Sciatic nerve (tissue), 2 donors: ENCODE results near the gene RBFA. TPM values are rescaled to one million over a fixed set of nuclear protein-coding genes. Genes with fewer than 3 reads are reported as not detected.
A peak's percentile ranks its signal among the peaks of the same experiment; 100 is the strongest.
"Not testable (repeated sequence)": the region's sequence is repeated elsewhere in the genome, so short reads cannot be mapped to it uniquely, and the experiment has no call there.

ENCODE experiments used
- ATAC-seq: fragments of 200-7000 bp; cut with Tn5 transposase; one replicate; pipeline ENCODE4 v1.9.1; 2020; ENCODE audit warnings: mild to moderate bottlenecking, moderate library complexity
- DNase-seq: peaks from one replicate; pipeline ENCODE4 v3.0.0-alpha.2; 2020; ENCODE audit warnings: low spot score
- intact Hi-C: fragments of 100-400 bp; cut with DNase I; formaldehyde crosslinking; loops from one replicate; pipeline ENCODE4 v1.14.2; 2022
- total RNA-seq: library from RNA; stranded (reverse); fragmentation: NEBNext Ultra II Directional; extraction: Animal tissue kit (Norgen Biotek cat#: 25700); gene quantifications from one replicate; pipeline ENCODE4 v1.2.1, GENCODE V29; 2021
- donor health status: DM: no; HTN: no; CAD: no.
- donor health status: DM: no; HTN: no; CAD: no.

Gene RBFA
- total RNA-seq: 23.8 TPM

- ATAC-seq (peak; percentile 97), DNase-seq (peak; percentile 100)
- intact Hi-C loops: no loop called here
Observed at GRCh38 chr18:80034068-80034851, at the start of gene RBFA. Gene RBFA (plus strand): TSS chr18:80034434. CDS start chr18:80034496, 62 bp downstream.

- no peak for DNase-seq
- intact Hi-C loops: no loop called here
- ATAC-seq: no peak
Observed at GRCh38 chr18:79985172-79985571, 49.1 kb upstream of the RBFA start.

- no peak for DNase-seq
- intact Hi-C loops: no loop called here
- ATAC-seq: no peak
Observed at GRCh38 chr18:79986726-79987125, 47.5 kb upstream of the RBFA start.

GRCh38 chr18:79987566-79987965 is 46.7 kb upstream of the RBFA start:
- intact Hi-C loops: no loop called here
- ATAC-seq (no peak), DNase-seq (no peak)

GRCh38 chr18:79988071-79988450 is 46.2 kb upstream of the RBFA start:
- DNase-seq (peak; percentile 79), ATAC-seq (peak; percentile 65)
- intact Hi-C loops: no loop called here

GRCh38 chr18:79988451-79989194 is 45.6 kb upstream of the RBFA start, which contains the start of gene TXNL4A:
Gene TXNL4A (minus strand): TSS chr18:79988563. CDS start chr18:79988392, 171 bp downstream.
- ATAC-seq: peak; percentile 98
- intact Hi-C loops: no loop called here
- DNase-seq: peak; percentile 91

- DNase-seq: peak; percentile 69
- intact Hi-C loops: no loop called here
- peak; percentile 18 for ATAC-seq
Observed at GRCh38 chr18:79989195-79989497, 45.1 kb upstream of the RBFA start.

- intact Hi-C loops: no loop called here
Observed at GRCh38 chr18:79991494-79991893, 42.7 kb upstream of the RBFA start.

GRCh38 chr18:79999701-80000100 is 34.5 kb upstream of the RBFA start:
- intact Hi-C loops, DNase-seq, ATAC-seq: not testable (repeated sequence)

More at GRCh38 chr18:79991494-79991893, 42.7 kb upstream of the RBFA start:
- DNase-seq (no peak), ATAC-seq (no peak)

GRCh38 chr18:80000877-80001276 is 33.4 kb upstream of the RBFA start:
- DNase-seq (no peak), ATAC-seq (no peak)
- intact Hi-C loops: no loop called here

GRCh38 chr18:80002468-80002867 is 31.8 kb upstream of the RBFA start:
- DNase-seq (no peak), ATAC-seq (no peak)
- intact Hi-C loops: no loop called here

GRCh38 chr18:80004600-80005342 is 29.5 kb upstream of the RBFA start:
- intact Hi-C loops: no loop called here
- no peak for DNase-seq
- ATAC-seq: no peak

GRCh38 chr18:80006724-80007123 is 27.5 kb upstream of the RBFA start:
- ATAC-seq (no peak), DNase-seq (no peak)
- intact Hi-C loops: no loop called here

GRCh38 chr18:80009661-80010550 is 24.3 kb upstream of the RBFA start:
- ATAC-seq (no peak), DNase-seq (no peak)
- intact Hi-C loops: no loop called here

- intact Hi-C loops: no loop called here
- DNase-seq (no peak), ATAC-seq (no peak)
Observed at GRCh38 chr18:80010551-80010906, 23.7 kb upstream of the RBFA start.

GRCh38 chr18:80011496-80012137 is 22.6 kb upstream of the RBFA start:
- ATAC-seq, intact Hi-C loops, DNase-seq: not testable (repeated sequence)

- DNase-seq (no peak), ATAC-seq (no peak)
- intact Hi-C loops: no loop called here
Observed at GRCh38 chr18:80012714-80013113, 21.5 kb upstream of the RBFA start.

GRCh38 chr18:80022613-80023012 is 11.6 kb upstream of the RBFA start:
- ATAC-seq: no peak
- no peak for DNase-seq
- intact Hi-C loops: no loop called here
